ENCODE data around the gene SCAI.

DNA sequence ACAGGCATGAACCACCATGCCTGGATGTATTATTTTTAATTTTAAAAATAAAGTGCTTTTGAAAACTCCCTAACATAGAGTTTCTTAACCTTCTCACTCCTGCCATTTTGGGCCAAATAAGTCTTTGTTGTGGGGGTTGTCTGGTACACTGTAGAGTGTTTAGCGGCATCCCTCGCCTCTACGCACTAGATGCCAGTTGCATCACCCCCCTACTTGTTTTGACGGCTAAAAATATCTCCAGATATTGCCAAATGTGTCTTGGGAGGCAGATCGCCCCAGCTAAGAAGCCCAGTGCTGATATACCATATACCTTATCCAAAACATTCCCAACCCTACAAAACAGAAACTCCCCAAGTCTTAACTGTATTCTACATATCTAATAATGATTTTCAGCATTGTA lies 54.6 kb downstream of the SCAI start:
- TF ChIP-seq POLR2AphosphoS5 (IDR thresholded peaks at IDR 0.05) (no peak), EP300 (IDR thresholded peaks at IDR 0.05) (no peak), POLR2A (IDR thresholded peaks at IDR 0.05; ENCODE audit: low read depth) (no peak)
- TF ChIP-seq, protein P1, sequence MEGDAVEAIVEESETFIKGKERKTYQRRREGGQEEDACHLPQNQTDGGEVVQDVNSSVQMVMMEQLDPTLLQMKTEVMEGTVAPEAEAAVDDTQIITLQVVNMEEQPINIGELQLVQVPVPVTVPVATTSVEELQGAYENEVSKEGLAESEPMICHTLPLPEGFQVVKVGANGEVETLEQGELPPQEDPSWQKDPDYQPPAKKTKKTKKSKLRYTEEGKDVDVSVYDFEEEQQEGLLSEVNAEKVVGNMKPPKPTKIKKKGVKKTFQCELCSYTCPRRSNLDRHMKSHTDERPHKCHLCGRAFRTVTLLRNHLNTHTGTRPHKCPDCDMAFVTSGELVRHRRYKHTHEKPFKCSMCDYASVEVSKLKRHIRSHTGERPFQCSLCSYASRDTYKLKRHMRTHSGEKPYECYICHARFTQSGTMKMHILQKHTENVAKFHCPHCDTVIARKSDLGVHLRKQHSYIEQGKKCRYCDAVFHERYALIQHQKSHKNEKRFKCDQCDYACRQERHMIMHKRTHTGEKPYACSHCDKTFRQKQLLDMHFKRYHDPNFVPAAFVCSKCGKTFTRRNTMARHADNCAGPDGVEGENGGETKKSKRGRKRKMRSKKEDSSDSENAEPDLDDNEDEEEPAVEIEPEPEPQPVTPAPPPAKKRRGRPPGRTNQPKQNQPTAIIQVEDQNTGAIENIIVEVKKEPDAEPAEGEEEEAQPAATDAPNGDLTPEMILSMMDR (IDR thresholded peaks at IDR 0.05), result no peak
